ENCODE data around the gene TNS3. TPM values are rescaled to one million over a fixed set of nuclear protein-coding genes. Genes with fewer than 3 reads are reported as not detected.

The TNS3 gene
- total RNA-seq, 1 experiment from 2014 or later: 9.5 TPM

DNA sequence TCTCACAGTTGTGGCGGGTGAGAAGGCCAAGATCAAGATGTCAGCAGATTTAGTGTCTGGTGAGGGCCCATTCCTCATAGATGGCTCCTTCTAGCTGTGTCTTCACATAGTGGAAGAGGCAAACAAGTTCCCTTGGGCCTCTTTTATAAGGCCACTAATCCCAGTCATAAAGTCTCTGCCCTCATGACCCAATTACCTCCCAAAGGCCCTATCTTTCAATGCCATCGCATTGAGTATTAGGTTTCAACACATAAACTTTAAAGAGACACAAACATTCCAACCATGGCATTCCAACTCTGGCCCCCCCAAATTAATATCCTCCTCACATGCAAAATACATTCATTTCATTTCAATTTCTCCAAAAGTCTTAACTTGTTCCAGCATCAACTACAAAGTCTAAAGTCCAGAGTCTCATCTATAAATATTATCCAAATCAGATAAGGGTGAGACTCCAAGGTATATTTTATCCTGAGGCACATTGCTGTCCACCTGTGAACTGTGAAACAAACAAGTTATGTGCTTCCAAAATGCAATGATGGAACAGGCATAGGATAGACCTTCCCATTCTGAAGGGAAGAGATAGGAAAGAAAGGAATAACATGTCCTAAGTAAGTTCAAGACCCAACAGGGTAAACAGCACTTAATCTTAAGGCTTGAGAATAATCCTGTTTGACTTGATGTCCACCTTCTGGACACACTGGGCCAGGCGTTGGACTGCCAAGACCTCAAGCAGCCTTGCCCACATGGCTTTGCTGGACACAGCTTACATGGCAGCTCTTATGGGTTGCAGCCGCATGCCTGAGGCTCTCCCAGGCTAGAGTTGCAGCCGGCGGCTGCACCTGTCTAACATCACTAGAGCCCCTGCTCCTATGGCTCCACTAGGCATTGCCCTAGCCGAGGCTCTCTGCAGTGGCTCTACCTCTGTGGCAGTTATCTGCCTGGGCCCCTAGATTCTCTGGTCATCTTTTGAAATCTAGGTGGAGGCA, 312.8 kb downstream of the TNS3 start:
- no peak for DNase-seq
- H2BK20ac ChIP-seq (ENCODE audit: low read depth, low read length, poor library complexity, severe bottlenecking): no peak overlapping the region
- H3K4me3 Mint-ChIP-seq: no peak overlapping the region
- no peak overlapping the region for H3K56ac ChIP-seq (ENCODE audit: insufficient read length, low read depth, low read length)
- no peak overlapping the region for H2BK15ac ChIP-seq (ENCODE audit: low read depth, low read length)
- H3K4ac ChIP-seq (ENCODE audit: low read depth, low read length): no peak overlapping the region
- no peak overlapping the region for H3K9ac ChIP-seq (ENCODE audit: extremely low read depth, insufficient read length, low read length)
- H2BK5ac ChIP-seq (ENCODE audit: insufficient read length, low read length): no peak overlapping the region
- TF ChIP-seq, protein P1, sequence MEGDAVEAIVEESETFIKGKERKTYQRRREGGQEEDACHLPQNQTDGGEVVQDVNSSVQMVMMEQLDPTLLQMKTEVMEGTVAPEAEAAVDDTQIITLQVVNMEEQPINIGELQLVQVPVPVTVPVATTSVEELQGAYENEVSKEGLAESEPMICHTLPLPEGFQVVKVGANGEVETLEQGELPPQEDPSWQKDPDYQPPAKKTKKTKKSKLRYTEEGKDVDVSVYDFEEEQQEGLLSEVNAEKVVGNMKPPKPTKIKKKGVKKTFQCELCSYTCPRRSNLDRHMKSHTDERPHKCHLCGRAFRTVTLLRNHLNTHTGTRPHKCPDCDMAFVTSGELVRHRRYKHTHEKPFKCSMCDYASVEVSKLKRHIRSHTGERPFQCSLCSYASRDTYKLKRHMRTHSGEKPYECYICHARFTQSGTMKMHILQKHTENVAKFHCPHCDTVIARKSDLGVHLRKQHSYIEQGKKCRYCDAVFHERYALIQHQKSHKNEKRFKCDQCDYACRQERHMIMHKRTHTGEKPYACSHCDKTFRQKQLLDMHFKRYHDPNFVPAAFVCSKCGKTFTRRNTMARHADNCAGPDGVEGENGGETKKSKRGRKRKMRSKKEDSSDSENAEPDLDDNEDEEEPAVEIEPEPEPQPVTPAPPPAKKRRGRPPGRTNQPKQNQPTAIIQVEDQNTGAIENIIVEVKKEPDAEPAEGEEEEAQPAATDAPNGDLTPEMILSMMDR (conservative IDR thresholded peaks at IDR 0.05): no peak
- H3K4me2 ChIP-seq (ENCODE audit: insufficient read depth, insufficient read length, low read length): no peak overlapping the region
- H3K4me1 ChIP-seq (ENCODE audit: insufficient read depth, low read length): no peaks in the 10 kb centered on the region
- no peak overlapping the region for H3K27ac ChIP-seq (ENCODE audit: insufficient read length, low read depth, low read length)
- no peak overlapping the region for H4K91ac ChIP-seq (ENCODE audit: insufficient read length, low read depth, low read length)
- H2AK5ac ChIP-seq (ENCODE audit: insufficient read length, low read length): no peak overlapping the region
- H3K27me3 Mint-ChIP-seq (ENCODE audit: low read depth): no peaks in the 10 kb centered on the region
- no peaks in the 10 kb centered on the region for H4K20me1 ChIP-seq (ENCODE audit: control insufficient read depth, insufficient read depth, insufficient read length)
- H3K9me3 Mint-ChIP-seq: no peaks in the 10 kb centered on the region; a peak in 1 of 5 replicates
- no peaks in the 10 kb centered on the region for H3K23me2 ChIP-seq (ENCODE audit: insufficient read length, low read depth, low read length, poor library complexity, severe bottlenecking)
- H2AFZ ChIP-seq (ENCODE audit: low read length): no peak overlapping the region
- H3K23ac ChIP-seq (ENCODE audit: insufficient read length, low read depth, low read length): no peak overlapping the region
- no peak overlapping the region for H3K18ac ChIP-seq (ENCODE audit: insufficient read length, low read depth, low read length)
- no CpG with 5 or more reads among the region's 7 CpGs for WGBS (ENCODE audit: extremely low coverage, insufficient read length, low lambda C conversion rate)
- no peak overlapping the region for H2BK12ac ChIP-seq (ENCODE audit: insufficient read length, low read depth, low read length)
- no peak overlapping the region for H3K27ac Mint-ChIP-seq
- H4K8ac ChIP-seq (replicated peaks; ENCODE audit: insufficient read length, low read depth, low read length): no peak overlapping the region
- no peak overlapping the region for H4K5ac ChIP-seq (ENCODE audit: insufficient read length, low read depth, low read length)
- no peaks in the 10 kb centered on the region for H3K9me3 ChIP-seq (ENCODE audit: control insufficient read depth, low read depth, low read length)
- no peak overlapping the region for H3T11ph ChIP-seq (ENCODE audit: low read length)
- no peaks in the 10 kb centered on the region for H3K79me2 ChIP-seq (ENCODE audit: insufficient read depth, low read length)
- peaks cover 6 to 10% of the 10 kb centered on the region in 2 experiments for H3K4me1 Mint-ChIP-seq
- no peaks in the 10 kb centered on the region for H3K36me3 Mint-ChIP-seq (ENCODE audit: insufficient read depth in 1 of 3, low read depth in 3 of 3)
- H2BK120ac ChIP-seq (ENCODE audit: low read depth, low read length, poor library complexity, severe bottlenecking): no peak overlapping the region
- H3K14ac ChIP-seq (ENCODE audit: insufficient read depth, low read length): no peak overlapping the region
- H3K79me1 ChIP-seq (ENCODE audit: insufficient read depth, low read depth, low read length, poor library complexity, severe bottlenecking): no peaks in the 10 kb centered on the region
- no peaks in the 10 kb centered on the region for H3K27me3 ChIP-seq (ENCODE audit: insufficient read depth, low read length)
